Activated T-helper 9 cell treated with anti-CD3 and anti-CD28 coated beads, Interleukin-2, amount 50 U/mL, for 16 hours (primary cell): ENCODE results near the gene MTRFR.
A peak's percentile ranks its signal among the peaks of the same experiment; 100 is the strongest.
"Not testable (repeated sequence)": the region's sequence is repeated elsewhere in the genome, so short reads cannot be mapped to it uniquely, and the experiment has no call there.

Experiments
- DNase-seq: peaks from one replicate; pipeline ENCODE4 v3.0.0-alpha.2; 2020; ENCODE audit warnings: low read depth

The MTRFR gene

DNA sequence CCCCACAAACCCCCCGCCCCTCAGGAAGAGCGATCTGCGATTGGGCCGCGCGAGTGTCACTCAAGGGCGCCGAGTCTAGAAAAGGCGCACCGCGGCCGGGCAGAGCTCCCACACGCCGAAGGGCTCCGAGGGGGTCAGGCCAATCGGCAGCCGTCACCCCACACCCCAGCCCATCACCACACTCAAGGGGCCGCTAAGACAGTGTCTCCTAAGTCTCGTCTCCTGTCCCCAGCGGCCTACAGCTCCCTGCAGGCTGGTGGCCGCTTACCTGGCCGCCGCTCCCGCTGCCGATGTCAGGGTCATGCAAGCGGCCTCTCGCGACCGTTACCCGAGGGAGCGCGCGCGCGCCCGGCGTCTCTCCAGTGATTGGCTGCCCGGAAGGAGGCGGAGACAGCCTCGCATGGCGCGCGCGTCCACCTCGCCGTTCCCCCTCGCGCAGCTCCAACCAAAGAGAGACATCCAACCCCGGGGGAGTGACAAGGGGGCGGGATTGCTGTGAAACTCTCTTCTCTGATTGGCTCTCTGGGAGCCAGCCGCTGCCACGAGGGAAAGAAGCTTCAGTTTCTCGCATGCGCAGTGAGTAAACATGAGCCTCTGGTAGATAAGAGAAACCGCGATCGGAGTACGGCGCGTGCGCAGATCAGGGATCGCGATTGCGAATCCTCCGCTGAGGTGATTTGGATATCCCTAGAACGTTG, at the start of gene MTRFR, which contains the start of gene MPHOSPH9:
TSS of gene MTRFR (plus strand) at position 630 of the 698 bp plus-strand sequence. CDS start 20,239 bp downstream, outside the sequence.
TSS of gene MPHOSPH9 (minus strand) at position 335 of the 698 bp plus-strand sequence. CDS start 2,777 bp downstream, outside the sequence.
- peak; percentile 96 for DNase-seq

DNA sequence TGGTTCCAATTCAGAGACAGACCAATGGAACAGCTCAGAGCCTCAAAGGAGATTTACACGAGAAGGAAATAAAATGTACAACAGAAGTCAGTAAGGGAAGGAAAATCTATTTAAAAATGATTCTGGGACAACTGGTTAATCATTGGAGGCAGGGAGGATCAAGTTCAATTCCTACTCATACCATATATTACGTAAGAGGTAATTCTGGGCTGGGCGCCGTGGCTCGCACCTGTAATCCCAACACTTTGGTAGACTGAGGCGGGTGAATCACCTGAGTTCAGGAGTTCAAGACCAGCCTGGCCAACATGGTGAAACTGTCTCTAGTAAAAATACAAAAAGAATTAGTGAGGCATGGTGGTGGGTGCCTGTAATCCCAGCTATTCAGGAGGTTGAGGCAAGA, 45.6 kb upstream of the MTRFR start:
- DNase-seq: no peak

DNA sequence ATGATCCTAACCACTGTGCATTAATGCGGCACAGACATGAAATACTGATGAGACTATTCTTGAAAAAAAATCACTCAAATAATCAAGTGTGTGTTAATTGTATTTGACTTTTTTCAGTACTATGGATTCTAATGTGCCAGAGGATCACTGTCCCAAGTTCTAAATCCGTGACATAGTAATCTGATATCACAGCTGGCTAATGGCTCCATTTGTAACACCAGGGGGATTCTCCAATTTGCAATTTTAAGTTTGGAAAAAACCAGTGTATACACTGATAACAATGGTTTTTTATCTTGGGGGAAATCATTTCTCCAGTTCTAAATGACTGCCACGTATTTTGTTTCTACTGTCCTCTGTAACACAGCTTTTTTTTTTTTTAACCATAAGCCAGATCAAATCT, 33.3 kb upstream of the MTRFR start:
- no peak for DNase-seq

DNA sequence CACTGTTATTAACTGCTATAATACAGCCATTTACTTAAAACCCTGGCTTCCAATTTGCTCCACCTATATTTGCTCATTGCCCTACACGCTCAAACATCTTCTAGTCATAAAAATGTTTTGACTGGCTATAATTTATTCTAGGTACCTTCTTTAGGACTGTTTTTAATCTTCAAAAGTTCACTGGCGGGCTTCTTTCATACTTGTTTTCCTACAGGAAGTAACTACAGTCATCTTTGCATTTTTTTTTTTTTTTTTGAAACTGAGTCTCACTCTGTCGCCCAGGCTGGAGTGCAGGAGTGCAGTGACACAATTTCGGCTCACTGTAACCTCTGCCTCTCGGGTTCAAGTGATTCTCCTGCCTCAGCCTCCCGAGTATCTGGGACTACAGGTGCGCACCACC, 32.8 kb upstream of the MTRFR start:
- no peak for DNase-seq

DNA sequence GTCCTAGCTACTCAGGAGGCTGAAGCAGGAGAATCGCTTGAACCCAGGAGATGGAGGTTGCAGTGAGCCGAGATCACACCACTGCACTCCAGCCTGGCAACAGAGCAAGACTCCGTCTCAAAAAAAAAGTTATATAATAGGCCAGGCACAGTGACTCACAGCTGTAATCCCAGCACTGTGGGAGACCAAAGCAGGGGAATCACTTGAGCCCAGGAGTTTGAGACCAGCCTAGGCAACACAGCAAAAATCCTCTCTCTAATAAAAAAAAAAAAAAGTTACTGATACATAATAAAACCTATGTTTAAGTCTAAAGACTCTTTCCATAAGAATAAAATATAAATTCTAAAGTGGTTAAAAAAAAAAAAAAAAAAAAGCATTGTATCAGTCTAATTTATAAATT, 26.4 kb upstream of the MTRFR start:
- DNase-seq: not testable (repeated sequence)

DNA sequence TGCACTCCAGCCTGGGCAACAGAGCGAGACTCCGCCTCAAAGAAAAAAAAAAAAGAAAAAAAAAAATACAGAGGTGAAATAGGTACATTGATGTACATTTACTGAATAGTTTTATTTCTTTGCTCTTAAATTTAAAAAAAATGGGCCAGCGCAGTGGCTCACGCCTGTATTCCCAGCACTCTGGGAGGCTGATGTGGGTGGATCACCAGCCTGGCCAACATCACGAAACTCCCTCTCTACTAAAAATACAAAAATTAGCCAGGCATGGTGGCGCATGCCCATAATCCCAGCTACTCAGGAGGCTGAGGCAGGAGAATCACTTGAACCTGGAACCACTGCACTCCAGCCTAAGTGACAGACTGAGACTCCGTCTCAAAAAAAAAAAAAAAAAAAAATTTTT, 25.4 kb upstream of the MTRFR start:
- DNase-seq: not testable (repeated sequence)

DNA sequence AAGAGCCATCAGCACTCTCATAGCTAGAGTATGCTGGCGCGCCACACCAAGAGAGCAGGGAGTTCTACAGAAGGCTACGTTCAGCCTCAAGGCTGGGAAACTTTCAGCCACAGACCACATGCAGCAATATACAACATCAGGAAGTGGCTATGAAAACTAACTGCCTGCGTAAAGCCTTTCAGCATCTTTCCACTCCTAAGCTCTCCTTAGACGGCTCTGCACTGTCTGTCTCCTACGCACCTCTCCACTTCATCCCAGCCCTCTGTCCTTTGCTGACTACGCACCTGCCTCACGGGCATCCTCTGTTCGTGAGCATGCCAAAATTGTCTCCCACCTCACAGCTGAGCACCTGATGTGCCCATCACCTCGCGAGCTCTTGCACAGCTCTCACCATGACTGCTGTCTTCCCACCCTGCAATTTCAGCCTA, 10.0 kb upstream of the MTRFR start:
- DNase-seq: peak; percentile 8

DNA sequence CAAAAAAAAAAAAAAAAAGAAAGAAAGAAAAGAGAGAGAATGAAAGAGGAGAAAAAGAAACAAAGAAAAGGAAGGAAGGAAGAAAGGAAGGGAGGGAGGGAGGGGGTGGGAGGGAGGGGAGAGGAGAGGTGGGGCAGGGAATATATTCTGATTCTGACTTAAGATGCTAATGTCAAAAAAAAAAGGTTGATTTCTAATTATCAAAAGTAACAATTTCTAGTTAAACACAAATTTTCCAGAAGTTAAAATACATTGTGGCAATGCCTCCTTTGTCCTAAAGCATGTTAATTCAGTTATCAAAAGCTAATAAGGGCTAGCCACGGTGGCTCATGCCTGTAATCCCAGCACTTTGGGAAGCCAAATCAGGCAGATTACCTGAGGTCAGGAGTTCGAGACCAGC, 7.8 kb upstream of the MTRFR start:
- no peak for DNase-seq

DNA sequence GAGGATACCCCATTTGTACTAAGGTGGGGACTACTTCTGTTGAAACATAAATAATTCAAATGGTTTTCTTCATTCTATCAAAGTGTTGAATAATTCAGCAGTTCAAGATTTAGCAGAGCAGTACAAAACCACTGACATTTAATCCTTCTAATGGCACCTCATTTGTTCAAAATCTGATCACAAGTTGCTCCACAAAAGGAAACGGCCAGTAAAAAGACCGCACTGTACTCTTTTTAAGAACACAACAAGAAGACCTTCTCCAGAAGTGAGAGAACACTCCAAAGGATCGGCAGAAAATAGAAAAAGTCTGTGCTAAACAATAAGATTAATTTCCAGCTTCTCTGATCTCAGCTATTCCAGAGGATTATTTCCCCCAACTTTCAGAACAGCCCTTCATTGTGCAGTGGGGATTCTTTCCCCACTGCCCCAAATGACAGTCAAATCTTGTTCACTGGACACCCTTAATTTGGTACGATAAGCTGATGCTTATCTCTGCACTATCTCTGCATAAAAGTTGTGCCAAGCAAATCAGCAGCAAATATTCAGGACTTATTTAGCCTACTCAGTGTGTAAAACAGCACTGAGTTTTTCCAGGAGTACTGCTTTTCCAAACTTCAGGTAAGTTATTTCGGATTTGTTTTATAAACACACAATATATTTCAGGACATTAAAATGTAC, 5.5 kb upstream of the MTRFR start:
- DNase-seq: no peak

DNA sequence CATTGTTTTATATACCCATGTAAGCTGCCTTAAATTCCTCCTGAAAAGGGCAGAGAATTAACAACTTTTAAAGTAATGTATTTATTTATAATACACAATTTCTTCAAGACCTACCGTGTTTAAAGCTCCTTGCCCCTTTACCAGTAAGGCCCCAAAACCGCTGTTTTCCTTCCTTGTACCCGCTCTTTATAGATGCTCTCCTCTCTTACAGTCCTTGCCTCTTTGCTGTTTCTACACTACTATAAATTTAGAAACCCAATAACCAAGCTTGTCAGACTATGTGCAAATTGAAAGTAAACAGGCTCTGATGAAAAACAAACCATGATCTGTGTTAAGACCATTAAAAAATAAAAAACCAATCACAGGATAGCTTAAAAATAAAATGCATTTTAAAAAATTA, 4.2 kb upstream of the MTRFR start:
- DNase-seq: no peak

DNA sequence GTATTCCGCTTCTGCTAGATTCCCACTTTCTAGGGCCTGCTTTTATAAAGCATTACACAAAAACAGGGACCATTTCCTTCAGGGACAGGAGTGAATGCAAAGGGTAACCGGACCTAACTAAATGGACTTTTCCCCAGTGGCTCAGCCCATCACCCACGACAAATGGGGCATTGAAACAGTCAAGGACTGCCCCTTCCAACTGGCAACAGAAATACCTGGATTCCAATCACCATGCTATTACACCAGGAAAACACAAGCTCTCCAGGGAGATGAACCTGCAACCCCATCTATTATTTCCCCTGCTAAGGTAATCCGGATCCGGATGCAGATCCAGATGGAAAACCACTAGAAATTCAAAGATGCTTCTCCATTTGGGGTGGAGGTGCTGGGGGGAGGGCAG, 1.3 kb upstream of the MTRFR start:
- DNase-seq: no peak

DNA sequence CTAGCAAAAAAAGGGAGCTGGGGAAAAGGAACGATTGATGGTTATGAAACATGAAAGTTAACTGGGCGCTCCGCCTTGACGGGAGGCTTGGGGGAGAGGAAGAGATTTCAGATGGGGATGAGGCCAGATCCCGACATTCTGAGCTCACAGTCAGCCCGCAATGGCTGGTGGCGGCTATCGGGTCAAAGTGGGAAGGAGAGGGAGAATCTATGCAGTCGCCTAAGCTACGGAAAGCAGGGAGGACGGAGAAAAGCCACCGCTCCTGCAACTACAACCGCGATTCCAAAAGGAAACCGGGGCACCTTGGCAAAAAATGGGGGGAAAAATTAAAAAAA, 797 bp upstream of the MTRFR start:
- DNase-seq: no peak

DNA sequence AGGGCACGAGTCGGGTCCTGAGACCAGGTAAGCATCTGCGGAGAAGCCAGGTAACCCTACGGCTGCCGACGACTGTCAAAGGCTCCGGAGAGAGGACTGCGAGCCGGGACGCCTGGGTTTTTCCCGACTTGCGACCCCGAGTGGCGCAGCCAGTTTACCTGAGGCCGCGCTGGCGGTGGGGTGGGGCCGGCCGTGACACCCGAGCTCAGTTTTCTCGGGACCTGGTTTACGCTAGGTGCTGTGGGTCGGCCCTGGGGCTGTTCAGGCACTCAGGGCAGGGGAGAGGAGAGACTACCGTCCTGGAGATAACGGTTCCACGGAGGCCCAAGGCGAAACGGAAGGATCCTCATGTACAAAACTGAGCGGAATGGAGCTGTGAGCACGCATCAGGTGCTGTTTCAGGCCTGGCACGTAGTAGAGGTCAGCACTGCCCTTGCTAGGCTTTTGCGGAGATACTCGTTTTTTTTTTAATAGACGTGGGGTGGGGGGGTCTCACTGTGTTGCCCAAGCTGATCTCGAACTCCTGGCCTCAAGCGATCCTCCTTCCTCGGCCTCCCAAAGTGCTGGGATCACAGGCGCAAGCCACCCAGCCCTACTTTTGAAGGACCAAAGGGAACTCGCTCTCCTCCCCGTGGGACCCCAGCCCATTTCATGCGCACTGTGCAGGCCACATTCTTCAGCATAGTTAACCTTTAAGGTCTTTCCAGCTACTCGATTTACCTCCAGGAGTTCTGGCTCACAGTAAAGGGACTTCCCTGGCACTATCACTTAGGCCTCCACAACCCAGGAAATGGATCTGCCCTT, 471 bp downstream of the MTRFR start:
- DNase-seq: no peak

DNA sequence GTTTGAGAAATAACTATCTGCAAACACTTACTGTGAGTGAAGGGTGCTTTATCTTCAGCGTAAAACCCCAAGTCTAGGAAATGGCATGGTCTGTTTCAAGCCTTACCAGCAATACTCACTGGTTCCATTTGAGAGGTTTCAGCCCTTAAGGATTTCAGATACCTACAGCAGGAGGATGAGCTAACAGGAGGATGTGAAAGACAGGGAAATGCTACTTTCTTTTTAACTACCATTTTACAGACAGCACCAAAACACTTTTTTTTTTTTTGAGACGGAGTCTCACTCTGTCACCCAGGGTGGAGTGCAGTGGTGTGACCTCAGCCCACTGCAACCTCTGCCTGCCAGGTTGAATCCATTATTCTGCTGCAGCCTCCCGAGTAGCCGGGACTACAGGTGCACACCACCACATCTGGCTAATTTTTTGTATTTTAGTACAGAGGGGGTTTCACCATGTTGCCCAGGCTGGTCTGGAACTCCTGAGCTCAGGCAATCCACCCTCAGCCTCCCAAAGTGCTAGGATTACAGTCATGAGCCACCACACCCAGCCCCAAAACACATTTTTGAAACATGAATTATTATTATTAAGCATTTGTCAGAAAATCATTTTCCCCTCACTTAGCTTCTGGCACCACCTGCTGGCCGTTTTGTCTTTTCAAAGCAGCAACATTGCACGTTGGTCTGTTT, 4.6 kb downstream of the MTRFR start:
- DNase-seq: peak; percentile 53

DNA sequence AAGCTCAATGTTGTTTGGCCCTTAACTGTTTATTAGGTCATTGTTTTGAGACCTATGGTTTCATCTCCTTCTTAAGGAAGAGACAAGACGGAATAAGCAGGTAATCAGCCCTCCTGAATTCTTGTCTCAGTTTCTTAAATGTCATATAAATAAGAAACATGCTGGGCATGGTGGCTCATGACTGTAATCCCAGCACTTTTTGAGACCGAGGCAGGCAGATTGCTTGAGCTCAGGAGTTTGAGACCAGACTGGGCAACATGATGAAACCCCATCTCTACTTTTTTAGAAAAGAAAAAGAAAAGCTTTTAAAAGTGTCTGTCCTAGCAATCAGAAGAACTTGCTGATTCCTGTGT, 5.1 kb downstream of the MTRFR start:
- DNase-seq: no peak

DNA sequence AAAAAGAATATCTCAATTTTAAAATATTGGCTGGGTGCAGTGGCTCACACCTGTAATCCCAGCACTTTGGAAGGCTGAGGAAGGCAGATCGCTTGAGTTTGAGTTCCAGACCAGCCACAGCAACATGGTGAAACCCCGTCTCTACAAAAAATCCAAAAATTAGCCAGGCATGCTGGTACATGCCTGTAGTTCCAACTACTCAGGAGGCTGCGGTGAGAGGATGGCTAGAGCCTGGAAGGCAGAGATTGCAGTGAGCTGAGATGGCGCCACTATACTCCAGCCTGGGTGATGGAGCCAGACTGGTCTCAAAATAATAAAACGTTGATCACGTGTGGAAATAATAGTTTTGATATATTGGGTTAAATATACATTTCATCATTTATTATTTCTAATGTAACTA, 5.7 kb downstream of the MTRFR start:
- no peak for DNase-seq

DNA sequence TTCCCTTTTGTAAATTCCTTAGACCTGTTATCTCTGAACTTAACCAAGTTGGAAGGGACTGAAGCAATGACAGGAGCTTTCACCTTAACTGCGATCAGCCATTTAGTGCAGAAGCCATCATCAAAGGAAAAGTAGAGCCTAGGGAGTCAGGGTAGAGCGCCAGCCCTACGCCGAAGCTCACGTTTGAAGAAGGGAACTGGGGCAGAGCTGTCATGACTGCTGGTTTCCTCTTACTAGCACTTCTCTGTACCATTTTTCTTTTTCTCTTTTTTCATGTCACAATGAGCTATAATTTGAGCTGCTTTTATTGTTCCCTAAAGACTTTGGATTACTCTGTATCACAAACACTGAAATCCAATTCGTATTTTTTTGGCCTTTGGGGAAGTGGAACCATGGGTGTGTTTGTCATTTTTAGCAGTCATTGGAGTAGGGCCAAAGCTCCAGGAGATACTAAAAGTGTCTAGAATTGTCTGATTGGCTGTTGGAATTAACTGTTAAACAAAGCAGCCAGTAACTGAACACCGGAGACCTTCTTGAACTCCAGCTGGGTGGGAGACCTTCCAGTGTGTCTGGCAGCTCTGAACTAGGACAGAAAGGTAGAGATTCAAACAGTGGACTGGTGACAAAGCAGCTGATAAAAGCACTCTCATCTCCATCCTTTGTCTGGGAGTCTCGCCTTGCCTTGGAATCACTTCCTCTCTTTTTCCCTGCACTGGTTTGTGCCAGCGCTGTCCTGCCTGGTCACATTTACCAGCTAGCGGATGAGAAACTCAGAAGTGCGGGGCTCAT, 9.1 kb downstream of the MTRFR start:
- no peak for DNase-seq

DNA sequence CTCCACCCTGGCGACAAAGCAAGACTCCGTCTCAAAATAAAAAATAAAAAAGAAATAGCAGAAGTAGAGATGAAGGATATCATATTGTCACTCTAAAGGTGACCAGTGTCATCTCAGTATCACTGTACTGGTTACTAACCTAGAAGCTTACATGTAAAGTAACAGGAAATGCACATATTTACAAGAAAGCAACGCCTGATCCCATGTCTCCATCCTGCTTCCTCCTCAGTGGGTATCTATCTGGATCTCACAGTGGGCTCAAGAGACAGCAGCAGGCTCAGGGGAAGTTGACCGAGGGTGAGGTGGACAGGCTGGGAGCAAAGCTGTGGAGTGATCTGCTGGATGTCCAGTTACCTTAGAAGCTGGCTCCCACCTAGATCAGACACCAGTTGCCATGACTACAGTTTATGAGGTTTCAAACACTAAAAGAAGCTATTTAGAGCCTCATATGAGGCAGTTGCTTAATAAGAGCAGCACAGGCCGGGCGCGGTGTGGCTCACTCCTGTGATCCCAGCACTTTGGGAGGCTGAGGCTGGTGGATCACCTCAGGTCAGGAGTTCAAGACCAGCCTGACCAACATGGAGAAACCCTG, 10.5 kb downstream of the MTRFR start:
- DNase-seq: no peak

DNA sequence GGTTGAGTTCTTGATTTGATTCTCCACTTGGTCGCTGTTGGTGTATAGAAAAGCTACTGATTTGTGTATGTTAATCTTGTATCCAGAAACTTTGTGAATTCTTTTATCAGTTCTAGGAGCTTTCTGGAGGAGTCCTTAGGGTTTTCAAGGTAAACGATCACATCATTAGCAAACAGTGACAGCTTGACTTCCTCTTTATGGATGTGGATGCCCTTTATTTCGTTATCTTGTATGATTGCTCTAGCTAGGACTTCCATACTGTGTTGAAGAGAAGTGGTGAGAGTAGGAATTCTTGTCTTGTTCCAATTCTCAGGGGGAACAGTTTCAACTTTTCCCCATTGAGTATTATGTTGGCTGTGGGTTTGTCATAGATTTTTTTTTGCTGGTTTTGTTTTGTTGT, 12.4 kb downstream of the MTRFR start:
- DNase-seq: no peak

DNA sequence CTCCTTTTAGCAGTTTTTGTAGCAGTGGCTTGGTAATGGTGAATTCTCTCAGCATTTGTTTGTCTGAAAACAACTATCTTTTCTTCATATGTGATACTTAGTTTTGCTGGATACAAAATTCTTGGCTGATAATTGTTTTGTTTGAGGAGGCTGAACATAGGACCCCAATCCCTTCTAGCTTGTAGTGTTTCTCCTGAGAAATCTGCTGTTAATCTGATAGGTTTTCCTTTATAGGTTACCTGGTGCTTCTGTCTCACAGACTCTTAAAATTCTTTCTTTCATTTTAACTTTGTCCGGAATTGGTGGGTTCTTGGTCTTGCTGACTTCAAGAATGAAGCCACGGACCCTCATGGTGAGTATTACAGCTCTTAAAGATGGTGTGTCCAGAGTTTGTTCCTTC, 14.9 kb downstream of the MTRFR start:
- not testable (repeated sequence) for DNase-seq
